Gastroesophageal sphincter (tissue), 4 donors: ENCODE data around the gene STAT1. TPM values are rescaled to one million over a fixed set of nuclear protein-coding genes. Genes with fewer than 3 reads are reported as not detected.

ENCODE experiments used
- ATAC-seq: fragments of 150-250 bp; one replicate; pipeline ENCODE4 v1.9.1; 2016; ENCODE audit warnings: mild to moderate bottlenecking, moderate library complexity
- H3K27ac ChIP-seq, 4 donors: fragments of 200-600 bp; sonication (generic) in 3 of 4; 1 replicate in 3 of 4; 2 replicates in 1 of 4; pipeline ENCODE4 v1.5.1; 2016 to 2019
- H3K27me3 ChIP-seq: fragments of 200-600 bp; sonication (generic); one replicate; pipeline ENCODE4 v1.5.1; 2019
- H3K36me3 ChIP-seq, 2 donors: fragments of 200-600 bp; sonication (generic); one replicate each; pipeline ENCODE4 v1.5.1; 2019; ENCODE audit warnings: control low read depth in 1 of 2
- H3K4me1 ChIP-seq, 3 donors: fragments of 200-600 bp; sonication (generic); 1 replicate in 2 of 3; 2 replicates in 1 of 3; pipeline ENCODE4 v1.5.1; 2016 to 2019; ENCODE audit warnings: control low read depth in 2 of 3
- H3K4me3 ChIP-seq, 2 donors: fragments of 200-600 bp; sonication (generic); one replicate each; pipeline ENCODE4 v1.5.1; 2019; ENCODE audit warnings: mild to moderate bottlenecking in 1 of 2, moderate library complexity in 1 of 2
- H3K9me3 ChIP-seq, 3 donors: fragments of 200-600 bp; sonication (generic); one replicate each; pipeline ENCODE4 v1.5.1; 2017 to 2019; ENCODE audit warnings: control low read depth in 2 of 3
- CTCF ChIP-seq, 4 experiments: fragments of 200-600 bp in 2 of 4; fragments of 450-650 bp in 2 of 4; sonication (generic) in 1 of 4; IDR thresholded peaks; one replicate each; pipeline ENCODE4 v1.5.1; 2017 to 2019; ENCODE audit warnings: antibody characterized with exemption in 4 of 4, mild to moderate bottlenecking in 2 of 4, moderate library complexity in 2 of 4
- EP300 ChIP-seq: sonication (generic); formaldehyde crosslinking; IDR thresholded peaks from one replicate; pipeline ENCODE4 v1.6.1; 2017; ENCODE audit warnings: antibody characterized with exemption, mild to moderate bottlenecking
- POLR2A ChIP-seq, 2 donors: fragments of 450-650 bp; IDR thresholded peaks; one replicate each; pipeline ENCODE4 v1.6.1; 2017; ENCODE audit warnings: antibody characterized with exemption in 2 of 2, mild to moderate bottlenecking in 2 of 2, moderate library complexity in 1 of 2
- POLR2AphosphoS5 ChIP-seq: sonication (generic); formaldehyde crosslinking; IDR thresholded peaks from one replicate; pipeline ENCODE4 v1.6.1; 2017; ENCODE audit warnings: antibody characterized with exemption
- WGBS, 2 donors: methylation state at CpG; one replicate each; pipeline ENCODE4 v1.1.5; 2018; ENCODE audit warnings: low coverage in 1 of 2; 5-methylcytosine and 5-hydroxymethylcytosine counted together
- total RNA-seq, 4 donors: library from RNA; depleted of rRNA; stranded (reverse); fragments of >200 nt; gene quantifications; one replicate each; pipeline ENCODE4 v1.1.0, GENCODE V29; 2016

STAT1 gene
- total RNA-seq, 4 donors from 2014 or later = 47.0 to 59.9 (median 53.5) TPM

GRCh38 chr2:191006297-191006696 lies 7.7 kb downstream of the STAT1 start:
- H3K4me1 ChIP-seq = peaks cover 0 to 17% (median 2%) of the 10 kb centered on the region in 3 donors
- H3K9me3 ChIP-seq = no peaks in the 10 kb centered on the region
- H3K27me3 ChIP-seq = no peaks in the 10 kb centered on the region
- 95 to 100% methylated on average over 2 to 3 of the region's 3 CpGs for WGBS, 2 donors
- H3K4me3 ChIP-seq = no peak overlapping the region
- no peak for TF ChIP-seq CTCF (IDR thresholded peaks at IDR 0.05)
- TF ChIP-seq EP300 = no peak
- no peak for TF ChIP-seq POLR2AphosphoS5
- no peak for TF ChIP-seq POLR2A (IDR thresholded peaks at IDR 0.05)
- H3K36me3 ChIP-seq = peaks cover 14 to 91% of the 10 kb centered on the region in 2 donors
- ATAC-seq = no peak
- H3K27ac ChIP-seq = no peak overlapping the region

GRCh38 chr2:191003405-191004309 lies 10.3 kb downstream of the STAT1 start:
- Histone ChIP-seq H3K4me3 (no peak overlapping the region), H3K36me3 (peaks cover 17 to 100% of the 10 kb centered on the region in 2 donors)
- WGBS, 2 donors = 91% methylated on average over 3 of the region's 6 CpGs; no CpG with 5 or more reads in 1 of the 2 donors

GRCh38 chr2:191001624-191002023 lies 12.3 kb downstream of the STAT1 start:
- Histone ChIP-seq H3K27ac (no peak overlapping the region), H3K9me3 (no peaks in the 10 kb centered on the region), H3K27me3 (no peaks in the 10 kb centered on the region), H3K36me3 (peaks cover 17 to 100% of the 10 kb centered on the region in 2 donors), H3K4me1 (peaks cover 0 to 16% (median 0%) of the 10 kb centered on the region in 3 donors), H3K4me3 (no peak overlapping the region)
- ATAC-seq = no peak
- TF ChIP-seq CTCF (IDR thresholded peaks at IDR 0.05) (no peak), POLR2A (IDR thresholded peaks at IDR 0.05) (no peak), POLR2AphosphoS5 (no peak), EP300 (no peak)
- WGBS, 2 donors = 84 to 86% methylated on average over 3 of the region's 3 CpGs

More at GRCh38 chr2:191003405-191004309, 10.3 kb downstream of the STAT1 start:
- TF ChIP-seq POLR2AphosphoS5 (no peak), CTCF (IDR thresholded peaks at IDR 0.05) (no peak), POLR2A (IDR thresholded peaks at IDR 0.05) (no peak), EP300 (no peak)
- H3K27me3 ChIP-seq = no peaks in the 10 kb centered on the region
- no peak for ATAC-seq
- H3K4me1 ChIP-seq = no peaks in the 10 kb centered on the region
- no peak overlapping the region for H3K27ac ChIP-seq
- no peaks in the 10 kb centered on the region for H3K9me3 ChIP-seq

- no peak for ATAC-seq
These were observed 12.9 kb downstream of the STAT1 start for GRCh38 chr2:191001032-191001431.

More at GRCh38 chr2:191001032-191001431, 12.9 kb downstream of the STAT1 start:
- no peak for TF ChIP-seq POLR2AphosphoS5
- no peak for TF ChIP-seq CTCF (IDR thresholded peaks at IDR 0.05)
- TF ChIP-seq POLR2A (IDR thresholded peaks at IDR 0.05) = no peak
- no peak for TF ChIP-seq EP300
- Histone ChIP-seq H3K27ac (no peak overlapping the region), H3K4me3 (no peak overlapping the region), H3K9me3 (no peaks in the 10 kb centered on the region), H3K36me3 (peaks cover 16 to 100% of the 10 kb centered on the region in 2 donors), H3K4me1 (peaks cover 0 to 16% (median 0%) of the 10 kb centered on the region in 3 donors), H3K27me3 (no peaks in the 10 kb centered on the region)
- 45 to 67% methylated on average over 2 of the region's 2 CpGs for WGBS, 2 donors
